Iris pigment epithelial cell (primary cell): ENCODE measurements around the gene FECH.
A peak's percentile ranks its signal among the peaks of the same experiment; 100 is the strongest.
"Not testable (repeated sequence)": the region's sequence is repeated elsewhere in the genome, so short reads cannot be mapped to it uniquely, and the experiment has no call there.

Source experiments
- DNase-seq: peaks from one replicate; pipeline ENCODE4 v3.0.0-alpha.2; 2011; ENCODE audit warnings: low read depth

FECH gene

DNA sequence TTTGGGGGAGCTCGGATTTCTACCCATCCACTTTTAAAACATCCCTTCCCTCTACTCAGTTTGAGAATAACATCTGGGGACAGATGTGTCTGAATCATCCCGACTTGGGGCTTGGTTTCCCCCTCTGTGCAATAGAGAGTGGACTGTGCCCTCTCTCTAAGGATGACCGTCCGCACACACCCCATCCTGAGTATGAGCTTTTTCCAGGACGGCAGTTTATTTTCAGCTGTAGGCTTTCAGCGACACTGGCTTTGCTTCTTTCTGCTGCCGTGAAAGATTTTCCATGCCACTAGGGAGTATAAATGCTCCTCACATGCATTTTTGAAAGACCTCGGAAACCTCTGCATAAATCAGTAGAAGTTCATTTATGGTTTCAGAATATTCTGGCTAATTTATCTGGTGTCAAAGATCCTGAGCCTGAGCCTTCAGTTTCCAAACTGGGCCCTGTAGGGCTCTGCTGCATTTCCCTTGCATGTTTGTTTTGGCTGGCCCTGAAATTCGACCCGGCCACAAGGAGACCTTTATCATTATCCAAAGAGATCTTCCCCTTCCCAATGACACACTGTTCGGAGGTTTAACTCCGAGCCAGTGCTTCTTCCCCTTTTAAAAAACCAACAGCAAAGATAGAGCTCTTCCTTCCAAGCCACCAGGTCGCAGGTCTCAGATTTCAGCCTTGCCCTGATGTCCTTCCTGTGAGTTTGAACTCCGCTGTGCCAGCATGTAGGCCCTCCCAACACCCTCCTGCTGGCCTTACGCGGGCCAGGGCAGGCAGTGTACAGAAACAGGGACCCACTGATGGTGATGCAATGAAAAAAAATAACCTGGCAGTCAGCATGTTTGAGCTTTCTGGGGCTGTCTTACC is 53.3 kb downstream of the FECH start:
- DNase-seq = peak; percentile 14

DNA sequence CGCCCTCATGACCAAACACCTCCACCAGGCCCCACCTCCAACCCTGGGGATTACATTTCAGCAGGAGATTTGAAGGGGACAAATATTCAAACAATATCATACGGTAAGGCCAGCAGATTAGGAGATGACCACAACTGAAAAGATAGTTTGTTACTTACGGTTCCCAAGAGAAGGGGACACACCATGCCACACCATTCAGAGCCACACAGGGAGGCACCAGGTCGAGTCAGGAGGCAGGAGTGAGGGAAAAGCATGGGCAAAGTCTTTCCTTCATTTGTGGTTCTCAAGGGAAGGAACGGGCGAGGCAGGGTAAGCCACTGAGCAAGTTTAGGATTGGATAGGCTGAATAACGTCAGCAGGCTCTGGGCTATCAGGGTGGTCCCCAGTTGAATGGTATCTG is 57.4 kb downstream of the FECH start:
- DNase-seq = no peak

GRCh38 chr18:57527556-57528229 is 58.8 kb downstream of the FECH start:
- no peak for DNase-seq

- no peak for DNase-seq
These were observed 63.1 kb downstream of the FECH start for GRCh38 chr18:57523171-57523956.

DNA sequence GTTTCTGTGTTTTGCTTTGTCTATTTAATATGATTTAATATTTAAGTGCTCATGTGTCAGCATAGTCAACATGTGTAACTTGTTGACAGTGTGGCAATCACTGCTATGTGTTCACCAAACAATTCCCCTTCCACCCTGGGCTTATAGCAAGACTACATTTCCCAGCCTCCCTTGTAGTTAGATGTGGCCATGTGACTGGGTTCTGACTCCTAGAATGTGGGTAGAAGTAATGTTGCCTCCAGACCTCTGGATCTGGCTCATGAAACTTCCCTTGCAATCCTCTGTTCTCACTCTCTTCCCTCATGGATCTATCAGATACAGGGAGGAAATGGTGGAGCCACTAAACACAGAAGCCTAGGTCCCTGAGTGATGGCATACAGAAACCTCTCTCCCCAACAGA is 64.2 kb downstream of the FECH start:
- DNase-seq = not testable (repeated sequence)

DNA sequence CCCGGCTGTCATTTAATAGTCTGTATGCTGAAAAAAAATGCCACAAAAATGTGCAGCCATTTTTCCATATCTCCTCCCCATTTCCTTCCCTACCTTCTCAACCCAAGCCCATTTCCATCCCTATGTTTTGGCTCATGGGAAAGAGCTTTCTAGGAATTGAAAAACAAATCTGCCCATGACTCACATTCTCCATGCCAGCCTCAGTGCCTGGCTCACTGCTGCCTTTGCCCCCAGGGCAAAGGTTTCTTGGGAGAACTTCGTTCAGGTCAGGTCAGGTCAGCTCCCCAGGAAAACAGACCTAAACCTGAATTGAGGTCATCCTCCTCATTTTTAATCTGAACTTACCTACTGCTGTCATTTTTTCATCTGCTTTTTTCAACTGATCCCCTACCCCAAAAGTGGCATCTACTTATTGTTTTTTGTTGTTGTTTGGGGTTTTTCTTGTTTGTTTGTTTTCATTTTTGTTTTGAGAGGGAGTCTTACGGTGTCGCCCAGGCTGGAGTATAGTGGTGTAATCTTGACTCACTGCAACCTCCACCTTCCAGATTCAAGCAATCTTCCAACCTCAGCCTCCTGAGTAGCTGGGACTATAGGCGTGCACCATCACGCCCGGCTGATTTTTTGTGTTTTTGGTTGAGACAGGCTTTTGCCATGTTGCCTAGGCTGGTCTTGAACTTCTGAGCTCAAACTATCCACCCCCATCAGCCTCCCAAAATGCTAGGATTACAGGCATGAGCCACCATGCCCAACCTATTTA is 66.7 kb downstream of the FECH start:
- DNase-seq = no peak

DNA sequence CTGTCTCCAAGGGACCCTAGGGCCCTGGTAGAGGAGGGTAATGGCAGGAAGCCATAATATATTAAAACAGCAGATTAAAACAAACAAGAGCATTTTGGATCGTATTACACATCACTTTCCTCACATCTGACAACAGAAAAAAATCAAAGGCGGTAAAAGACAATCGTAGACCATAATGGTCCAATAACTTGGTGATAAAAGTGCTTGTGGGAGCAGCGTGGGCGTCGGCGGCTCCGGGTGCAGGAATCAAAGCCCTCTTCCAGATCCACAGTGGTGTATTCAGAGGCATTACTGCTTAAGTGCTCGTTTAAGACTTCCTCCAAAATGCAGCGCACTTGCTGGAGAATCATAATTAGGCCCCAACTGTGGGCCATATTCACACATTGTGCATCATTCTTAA is 68.0 kb downstream of the FECH start:
- no peak for DNase-seq

DNA sequence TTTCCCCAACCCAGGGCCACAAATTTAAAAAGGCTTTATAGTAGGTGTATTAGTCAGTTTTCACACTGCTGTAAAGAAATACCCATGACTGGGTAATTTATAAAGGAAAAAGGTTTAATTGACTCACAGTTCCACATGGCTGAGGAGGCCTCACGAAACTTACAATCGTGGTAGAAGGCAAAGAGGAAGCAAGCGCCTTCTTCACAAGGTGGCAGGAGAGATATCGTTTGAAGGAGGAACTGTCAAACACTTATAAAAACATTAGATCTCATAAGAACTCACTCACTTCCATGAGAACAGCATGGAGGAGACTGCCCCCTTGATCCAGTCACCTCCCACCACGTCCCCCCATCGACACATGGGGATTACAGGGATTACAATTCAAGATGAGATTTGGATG is 70.4 kb downstream of the FECH start:
- DNase-seq = no peak

DNA sequence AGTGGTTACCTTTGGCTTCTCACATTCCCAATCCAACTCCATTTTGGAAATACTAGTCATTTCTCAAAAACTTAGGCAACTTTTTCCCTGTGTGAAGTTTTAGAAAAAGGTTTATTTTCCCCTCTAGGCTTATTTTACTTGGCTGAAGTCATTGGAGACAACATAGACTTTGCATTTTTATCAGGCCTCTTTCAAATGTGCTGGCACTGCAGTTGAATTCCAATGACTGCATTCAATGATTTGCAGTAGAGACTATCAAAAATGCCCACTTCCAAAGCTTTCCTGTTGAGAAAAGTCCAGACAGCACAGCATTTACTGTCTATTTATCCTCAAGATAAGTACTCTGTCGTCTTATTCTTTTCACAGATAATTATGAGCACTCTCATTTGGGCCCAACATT is 81.3 kb downstream of the FECH start:
- DNase-seq = no peak

GRCh38 chr18:57502624-57503023 is 83.9 kb downstream of the FECH start:
- DNase-seq = no peak

DNA sequence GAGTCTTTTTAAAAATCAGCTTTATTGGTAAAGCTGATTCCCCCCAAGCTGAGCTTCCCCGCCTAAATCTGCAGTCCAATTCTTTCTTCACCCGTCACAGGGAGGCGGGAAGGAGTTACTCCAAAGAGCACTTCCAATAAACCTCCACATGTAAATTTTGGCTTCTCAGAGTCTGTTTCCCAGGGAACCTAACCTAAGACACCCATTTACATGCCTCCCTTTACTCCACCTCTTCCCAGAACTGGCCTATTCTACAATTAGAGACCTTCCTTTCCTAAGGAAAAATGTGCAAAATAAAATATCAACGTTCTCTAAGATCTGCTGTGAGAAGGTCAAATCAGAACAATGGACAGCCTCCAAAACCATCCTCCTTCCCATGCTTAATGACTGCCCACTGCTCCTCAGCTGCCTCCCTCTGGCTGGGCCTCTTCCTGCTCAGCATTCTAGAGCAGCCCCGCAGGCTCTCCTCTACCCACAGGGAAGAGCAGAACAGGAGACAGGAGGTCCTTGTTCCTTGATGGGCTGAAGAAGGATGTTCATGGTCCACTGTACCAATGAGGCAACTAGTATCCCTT is 87.7 kb downstream of the FECH start:
- DNase-seq = no peak
